HL-60/S4 treated with phorbol 12-myristate 13-acetate at 8.2 ng/mL for 4 days and 3 days (cell line): Measurements from ENCODE around the gene MYO16.

Source experiments
- in situ Hi-C: fragments of 300-500 bp; cut with MboI; formaldehyde crosslinking; loops from 2 replicates; pipeline ENCODE4 v1.15.0; 2022; ENCODE audit warnings: low sequenced_read_pairs

The MYO16 gene

GRCh38 chr13:109144693-109145437 lies 515.5 kb downstream of the MYO16 start:
- in situ Hi-C loops, result no loop called here

- in situ Hi-C loops, result no loop called here
Measured at GRCh38 chr13:109145631-109146030, 516.2 kb downstream of the MYO16 start.

- in situ Hi-C loops, result no loop called here
Measured at GRCh38 chr13:109146393-109146792, 517.0 kb downstream of the MYO16 start.

GRCh38 chr13:109146912-109147647 lies 517.7 kb downstream of the MYO16 start:
- in situ Hi-C loops, result no loop called here

GRCh38 chr13:109148243-109148642 lies 518.8 kb downstream of the MYO16 start:
- in situ Hi-C loops, result no loop called here

GRCh38 chr13:109150696-109151095 lies 521.3 kb downstream of the MYO16 start:
- in situ Hi-C loops, result no loop called here

- in situ Hi-C loops, result no loop called here
Measured at GRCh38 chr13:109151255-109151654, 521.8 kb downstream of the MYO16 start.

- in situ Hi-C loops, result no loop called here
Measured at GRCh38 chr13:109151696-109152095, 522.3 kb downstream of the MYO16 start.

- in situ Hi-C loops, result no loop called here
Measured at GRCh38 chr13:109152311-109152820, 523.0 kb downstream of the MYO16 start.

GRCh38 chr13:109152941-109153340 lies 523.5 kb downstream of the MYO16 start:
- in situ Hi-C loops, result no loop called here

- in situ Hi-C loops, result no loop called here
Measured at GRCh38 chr13:109154146-109154545, 524.7 kb downstream of the MYO16 start.

GRCh38 chr13:109154546-109154945 lies 525.1 kb downstream of the MYO16 start:
- in situ Hi-C loops, result no loop called here

GRCh38 chr13:109154966-109155761 lies 525.8 kb downstream of the MYO16 start:
- in situ Hi-C loops, result no loop called here

- in situ Hi-C loops, result no loop called here
Measured at GRCh38 chr13:109156181-109156935, 526.9 kb downstream of the MYO16 start.

- in situ Hi-C loops, result no loop called here
Measured at GRCh38 chr13:109157275-109157674, 527.9 kb downstream of the MYO16 start.

- in situ Hi-C loops, result no loop called here
Measured at GRCh38 chr13:109158383-109158782, 529.0 kb downstream of the MYO16 start.

GRCh38 chr13:109159650-109160309 lies 530.4 kb downstream of the MYO16 start:
- in situ Hi-C loops, result no loop called here

GRCh38 chr13:109160357-109160756 lies 530.9 kb downstream of the MYO16 start:
- in situ Hi-C loops, result no loop called here

- in situ Hi-C loops, result no loop called here
Measured at GRCh38 chr13:109160887-109161669, 531.7 kb downstream of the MYO16 start.
